GM10847 (cell line): ENCODE results near the gene CTSW.

Source experiments
- POLR2A ChIP-seq: IDR thresholded peaks from 2 replicates; pipeline ENCODE4 v1.6.1; 2011; ENCODE audit not compliant: insufficient read length; ENCODE audit errors: extremely low read depth

The CTSW gene

GRCh38 chr11:65898656-65899355 lies 19.2 kb downstream of the CTSW start:
- TF ChIP-seq POLR2A: no peak

GRCh38 chr11:65899356-65900124 lies 19.9 kb downstream of the CTSW start:
- TF ChIP-seq POLR2A: no peak

- peak; percentile 58 for TF ChIP-seq POLR2A
Observed at GRCh38 chr11:65900125-65900898, 20.7 kb downstream of the CTSW start, which contains the start of gene FOSL1. Gene FOSL1 (minus strand): TSS chr11:65900388. CDS start chr11:65900339, 49 bp downstream.

- no peak for TF ChIP-seq POLR2A
Observed at GRCh38 chr11:65900899-65901180, 21.2 kb downstream of the CTSW start.

- TF ChIP-seq POLR2A: no peak
Observed at GRCh38 chr11:65903068-65903481, 23.4 kb downstream of the CTSW start.

- TF ChIP-seq POLR2A: no peak
Observed at GRCh38 chr11:65903715-65904114, 24.1 kb downstream of the CTSW start.

- TF ChIP-seq POLR2A: no peak
Observed at GRCh38 chr11:65906602-65907001, 27.0 kb downstream of the CTSW start.

- no peak for TF ChIP-seq POLR2A
Observed at GRCh38 chr11:65907878-65908277, 28.2 kb downstream of the CTSW start.

- TF ChIP-seq POLR2A: no peak
Observed at GRCh38 chr11:65911682-65912568, 32.3 kb downstream of the CTSW start.

- no peak for TF ChIP-seq POLR2A
Observed at GRCh38 chr11:65912845-65913244, 33.2 kb downstream of the CTSW start.

- TF ChIP-seq POLR2A: no peak
Observed at GRCh38 chr11:65915101-65915820, 35.6 kb downstream of the CTSW start.

GRCh38 chr11:65915821-65916251 lies 36.2 kb downstream of the CTSW start:
- no peak for TF ChIP-seq POLR2A

- no peak for TF ChIP-seq POLR2A
Observed at GRCh38 chr11:65916391-65916790, 36.8 kb downstream of the CTSW start.

GRCh38 chr11:65917077-65917433 lies 37.4 kb downstream of the CTSW start:
- TF ChIP-seq POLR2A: no peak
